Right lobe of liver (tissue), 6 donors: ENCODE measurements around the gene THPO. TPM values are rescaled to one million over a fixed set of nuclear protein-coding genes. Genes with fewer than 3 reads are reported as not detected.

Experiments used
- ATAC-seq, 4 donors: fragments of 200-7000 bp; cut with Tn5 transposase; one replicate each; pipeline ENCODE4 v1.9.1; 2020; ENCODE audit warnings: mild to moderate bottlenecking in 4 of 4, moderate library complexity in 4 of 4
- DNase-seq, 3 donors: peaks; one replicate each; pipeline ENCODE4 v3.0.0-alpha.2; 2020
- H3K27ac ChIP-seq, 3 donors: fragments of 200-600 bp; one replicate each; pipeline ENCODE4 v1.8.0; 2022
- H3K27me3 ChIP-seq, 2 donors: fragments of 200-600 bp; one replicate each; pipeline ENCODE4 v1.8.0; 2022
- H3K36me3 ChIP-seq, 4 donors: fragments of 200-600 bp; sonication (generic) in 1 of 4; one replicate each; pipeline versions ENCODE4 v1.5.1 to v1.8.0; 2017 to 2022; ENCODE audit warnings: control low read depth in 1 of 4
- H3K4me1 ChIP-seq, 4 donors: fragments of 200-600 bp; sonication (generic) in 1 of 4; one replicate each; pipeline versions ENCODE4 v1.5.1 to v1.8.0; 2017 to 2022; ENCODE audit warnings: control low read depth in 1 of 4
- H3K4me3 ChIP-seq, 3 donors: fragments of 200-600 bp; one replicate each; pipeline ENCODE4 v1.8.0; 2022
- H3K9me3 ChIP-seq, 4 donors: fragments of 200-600 bp; sonication (generic) in 1 of 4; one replicate each; pipeline versions ENCODE4 v1.5.1 to v1.8.0; 2017 to 2022; ENCODE audit warnings: control low read depth in 1 of 4
- POLR2A ChIP-seq: fragments of 450-650 bp; IDR thresholded peaks from one replicate; pipeline ENCODE4 v1.6.1; 2017; ENCODE audit warnings: antibody characterized with exemption, mild to moderate bottlenecking
- WGBS: methylation state at CpG from one replicate; pipeline ENCODE4 v1.1.6; 2018; ENCODE audit warnings: low coverage, low lambda C conversion rate; ENCODE audit not compliant: insufficient coverage; ENCODE audit errors: missing lambda C conversion rate; 5-methylcytosine and 5-hydroxymethylcytosine counted together
- intact Hi-C, 2 donors: fragments of 100-400 bp; cut with DNase I; formaldehyde crosslinking; loops; one replicate each; pipeline versions ENCODE4 v1.11.2 to v1.14.1; 2022
- total RNA-seq, 6 experiments: library from RNA; depleted of rRNA in 2 of 6; stranded (reverse); fragments of >200 nt in 2 of 6; fragmentation: NEBNext Ultra II Directional in 3 of 6; extraction: Animal tissue kit (Norgen Biotek cat#: 25700) in 3 of 6; gene quantifications; one replicate each; pipeline versions ENCODE4 v1.1.0 to v1.2.4, GENCODE V29; 2016 to 2023
- TF ChIP-seq, protein P1 (sequence below), 4 donors: fragments of 200-600 bp in 3 of 4; fragments of 450-650 bp in 1 of 4; IDR thresholded peaks; one replicate each; pipeline versions ENCODE4 v1.5.1 to v1.8.0; 2016 to 2022; ENCODE audit warnings: antibody characterized with exemption in 4 of 4, mild to moderate bottlenecking in 2 of 4
- donor health status: DM: no; HTN: yes; CAD: no.
- donor health status: DM: no; HTN: no; CAD: no.
- donor health status: DM: no; HTN: no; CAD: no.
- donor health status: DM: no; HTN: yes; CAD: no.
- donor health status: DM: no; HTN: yes; CAD: no.

THPO gene
- total RNA-seq, 6 experiments from 2014 or later = 8.2 to 12.1 (median 10.5) TPM

- no peaks in the 10 kb centered on the region for H3K27me3 ChIP-seq
- no peaks in the 10 kb centered on the region for H3K9me3 ChIP-seq
- H3K27ac ChIP-seq = no peak overlapping the region
- peaks cover 0 to 6% (median 0%) of the 10 kb centered on the region in 4 donors for H3K4me1 ChIP-seq
- no peak for ATAC-seq
- 76% methylated on average over 6 of the region's 6 CpGs for WGBS
- no peak overlapping the region for H3K4me3 ChIP-seq
- peaks cover 25 to 70% (median 52%) of the 10 kb centered on the region in 4 donors for H3K36me3 ChIP-seq
- no peak for TF ChIP-seq POLR2A
- TF ChIP-seq, protein P1, sequence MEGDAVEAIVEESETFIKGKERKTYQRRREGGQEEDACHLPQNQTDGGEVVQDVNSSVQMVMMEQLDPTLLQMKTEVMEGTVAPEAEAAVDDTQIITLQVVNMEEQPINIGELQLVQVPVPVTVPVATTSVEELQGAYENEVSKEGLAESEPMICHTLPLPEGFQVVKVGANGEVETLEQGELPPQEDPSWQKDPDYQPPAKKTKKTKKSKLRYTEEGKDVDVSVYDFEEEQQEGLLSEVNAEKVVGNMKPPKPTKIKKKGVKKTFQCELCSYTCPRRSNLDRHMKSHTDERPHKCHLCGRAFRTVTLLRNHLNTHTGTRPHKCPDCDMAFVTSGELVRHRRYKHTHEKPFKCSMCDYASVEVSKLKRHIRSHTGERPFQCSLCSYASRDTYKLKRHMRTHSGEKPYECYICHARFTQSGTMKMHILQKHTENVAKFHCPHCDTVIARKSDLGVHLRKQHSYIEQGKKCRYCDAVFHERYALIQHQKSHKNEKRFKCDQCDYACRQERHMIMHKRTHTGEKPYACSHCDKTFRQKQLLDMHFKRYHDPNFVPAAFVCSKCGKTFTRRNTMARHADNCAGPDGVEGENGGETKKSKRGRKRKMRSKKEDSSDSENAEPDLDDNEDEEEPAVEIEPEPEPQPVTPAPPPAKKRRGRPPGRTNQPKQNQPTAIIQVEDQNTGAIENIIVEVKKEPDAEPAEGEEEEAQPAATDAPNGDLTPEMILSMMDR (IDR thresholded peaks at IDR 0.05) = no peak
- DNase-seq = no peak
- intact Hi-C loops = no loop called here
These were observed 44.8 kb downstream of the THPO start for GRCh38 chr3:184333190-184333589.

- no peak overlapping the region for H3K4me3 ChIP-seq
- no peaks in the 10 kb centered on the region for H3K27me3 ChIP-seq
- H3K27ac ChIP-seq = no peak overlapping the region
- intact Hi-C loops = no loop called here
- peaks cover 0 to 6% (median 0%) of the 10 kb centered on the region in 4 donors for H3K4me1 ChIP-seq
- peaks cover 32 to 77% (median 58%) of the 10 kb centered on the region in 4 donors for H3K36me3 ChIP-seq
- no peak for DNase-seq
- TF ChIP-seq, protein P1 (IDR thresholded peaks at IDR 0.05) = no peak
- no peak for TF ChIP-seq POLR2A
- no peaks in the 10 kb centered on the region for H3K9me3 ChIP-seq
- 66% methylated on average over 10 of the region's 10 CpGs for WGBS
- no peak for ATAC-seq
These were observed 45.5 kb downstream of the THPO start for GRCh38 chr3:184332370-184333090.

- ATAC-seq (no peak), DNase-seq (no peak)
- H3K27me3 ChIP-seq = no peaks in the 10 kb centered on the region
- WGBS = 42% methylated on average over 3 of the region's 3 CpGs
- no peaks in the 10 kb centered on the region for H3K9me3 ChIP-seq
- TF ChIP-seq, protein P1 (IDR thresholded peaks at IDR 0.05) = no peak
- TF ChIP-seq POLR2A = no peak
- no peak overlapping the region for H3K27ac ChIP-seq
- peaks cover 0 to under 1% (median 0%) of the 10 kb centered on the region in 4 donors for H3K4me1 ChIP-seq
- H3K4me3 ChIP-seq = no peak overlapping the region
- peaks cover 60 to 100% (median 88%) of the 10 kb centered on the region in 4 donors for H3K36me3 ChIP-seq
- intact Hi-C loops = no loop called here
These were observed 49.5 kb downstream of the THPO start for GRCh38 chr3:184328516-184328915.

DNA sequence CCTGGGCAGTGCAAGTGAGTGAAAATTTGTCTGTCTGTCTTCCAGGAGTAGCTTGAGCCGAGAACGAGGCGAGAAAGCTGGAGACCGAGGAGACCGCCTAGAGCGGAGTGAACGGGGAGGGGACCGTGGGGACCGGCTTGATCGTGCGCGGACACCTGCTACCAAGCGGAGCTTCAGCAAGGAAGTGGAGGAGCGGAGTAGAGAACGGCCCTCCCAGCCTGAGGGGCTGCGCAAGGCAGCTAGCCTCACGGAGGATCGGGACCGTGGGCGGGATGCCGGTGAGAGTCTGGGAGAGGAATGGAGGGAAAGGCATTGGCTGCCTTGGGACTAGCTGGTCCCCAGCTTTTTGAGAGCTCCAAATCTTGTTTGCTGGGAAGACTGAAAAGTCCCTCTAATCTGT, 50.8 kb downstream of the THPO start:
- TF ChIP-seq, protein P1 (IDR thresholded peaks at IDR 0.05) = no peak
- TF ChIP-seq POLR2A = no peak
- no peak overlapping the region for H3K27ac ChIP-seq
- peaks cover 0 to 11% (median 1%) of the 10 kb centered on the region in 4 donors for H3K4me1 ChIP-seq
- H3K36me3 ChIP-seq = peaks cover 66 to 100% (median 88%) of the 10 kb centered on the region in 4 donors
- 92% methylated on average over 12 of the region's 21 CpGs for WGBS
- DNase-seq (no peak), ATAC-seq (no peak)
- no peaks in the 10 kb centered on the region for H3K27me3 ChIP-seq
- no peak overlapping the region for H3K4me3 ChIP-seq
- intact Hi-C loops = no loop called here
- no peaks in the 10 kb centered on the region for H3K9me3 ChIP-seq
